ENCODE measurements around the gene CCDC30.
"Not testable (repeated sequence)": the region's sequence is repeated elsewhere in the genome, so short reads cannot be mapped to it uniquely, and the experiment has no call there.

The CCDC30 gene

DNA sequence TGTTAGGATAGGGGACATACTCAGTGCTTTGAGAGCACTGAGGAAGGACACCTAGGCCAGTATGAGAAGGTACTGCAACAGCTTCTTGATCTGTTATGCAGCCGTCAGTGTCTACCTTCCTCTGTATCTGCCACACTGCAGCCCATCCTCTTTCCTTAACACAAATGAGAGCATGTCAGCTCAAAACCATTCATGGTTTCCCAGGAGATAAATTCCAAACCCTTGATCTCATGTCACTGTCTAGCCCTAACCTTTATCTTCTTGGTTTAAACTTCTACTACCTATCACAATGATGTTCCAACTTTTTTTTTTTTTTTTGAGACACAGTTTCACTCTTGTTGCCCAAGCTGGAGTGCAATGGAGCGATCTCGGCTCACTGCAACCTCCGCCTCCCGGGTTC is 8.7 kb upstream of the CCDC30 start:
- no peak for DNase-seq

DNA sequence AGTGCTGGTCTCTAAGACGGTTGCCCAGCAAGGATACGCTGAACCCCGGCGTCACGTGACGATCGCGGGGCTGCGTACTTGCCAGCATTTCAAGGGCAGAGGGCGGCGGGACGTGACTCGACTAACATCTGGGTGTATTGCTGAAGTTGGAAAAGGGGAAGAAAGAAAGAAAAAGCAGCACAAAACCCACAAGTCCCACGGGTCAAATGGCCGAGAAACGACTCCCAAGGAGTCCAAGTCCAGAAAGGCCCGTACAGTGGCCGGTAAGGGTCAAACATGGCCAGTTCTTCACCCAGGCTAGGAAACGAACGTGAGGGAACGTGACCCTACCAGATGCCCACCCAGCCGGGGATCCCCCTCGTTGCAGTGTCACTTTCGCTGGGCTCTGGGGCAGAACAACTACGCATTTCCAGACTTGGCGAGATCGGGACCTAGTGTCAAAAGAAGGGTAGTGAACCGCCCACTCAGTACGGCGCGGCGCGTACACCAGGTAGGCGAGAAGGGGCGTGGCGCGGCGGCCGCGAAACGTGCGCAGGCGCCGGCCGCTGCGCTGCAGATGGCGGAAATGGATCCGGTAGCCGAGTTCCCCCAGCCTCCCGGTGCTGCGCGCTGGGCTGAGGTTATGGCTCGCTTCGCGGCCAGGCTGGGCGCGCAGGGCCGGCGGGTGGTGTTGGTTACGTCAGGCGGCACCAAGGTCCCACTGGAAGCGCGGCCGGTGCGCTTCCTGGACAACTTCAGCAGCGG is 6.9 kb upstream of the CCDC30 start, which contains the start of the genes PPCS and ZMYND12:
PPCS (plus strand) TSS at position 534 of the 744 bp plus-strand sequence; CDS start at position 557, 23 bp downstream.
ZMYND12 (minus strand) TSS at position 13 of the 744 bp plus-strand sequence. CDS start 25 bp downstream, outside the sequence.
- DNase-seq = peak; percentile 54

DNA sequence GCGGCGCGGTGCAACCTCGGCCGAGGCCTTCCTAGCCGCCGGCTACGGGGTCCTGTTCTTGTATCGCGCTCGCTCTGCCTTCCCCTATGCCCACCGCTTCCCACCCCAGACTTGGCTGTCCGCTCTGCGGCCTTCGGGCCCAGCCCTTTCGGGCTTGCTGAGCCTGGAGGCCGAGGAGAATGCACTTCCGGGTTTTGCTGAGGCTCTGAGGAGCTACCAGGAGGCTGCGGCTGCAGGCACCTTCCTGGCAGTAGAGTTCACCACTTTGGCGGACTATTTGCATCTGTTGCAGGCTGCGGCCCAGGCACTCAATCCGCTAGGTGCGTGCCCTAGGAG is 6.4 kb upstream of the CCDC30 start:
- no peak for DNase-seq

DNA sequence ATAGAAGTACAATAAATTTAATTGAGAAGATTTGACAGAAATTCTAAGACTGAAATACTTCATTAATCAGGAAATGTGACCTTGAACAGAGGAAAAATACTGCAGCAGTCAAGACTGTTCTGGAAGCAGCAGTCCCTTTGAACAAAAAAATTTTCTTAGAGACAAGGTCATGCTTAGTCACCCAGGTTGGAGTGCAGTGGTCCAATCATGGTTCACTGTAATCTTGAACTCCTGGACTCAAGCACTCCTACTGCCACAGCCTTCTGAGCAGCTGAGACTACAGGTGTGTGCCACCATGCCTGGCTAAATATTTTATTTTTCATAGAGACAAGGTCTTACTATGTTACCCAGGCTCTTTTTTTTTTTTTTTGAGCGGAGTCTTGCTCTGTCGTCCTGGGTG is 1.9 kb upstream of the CCDC30 start:
- no peak for DNase-seq

DNA sequence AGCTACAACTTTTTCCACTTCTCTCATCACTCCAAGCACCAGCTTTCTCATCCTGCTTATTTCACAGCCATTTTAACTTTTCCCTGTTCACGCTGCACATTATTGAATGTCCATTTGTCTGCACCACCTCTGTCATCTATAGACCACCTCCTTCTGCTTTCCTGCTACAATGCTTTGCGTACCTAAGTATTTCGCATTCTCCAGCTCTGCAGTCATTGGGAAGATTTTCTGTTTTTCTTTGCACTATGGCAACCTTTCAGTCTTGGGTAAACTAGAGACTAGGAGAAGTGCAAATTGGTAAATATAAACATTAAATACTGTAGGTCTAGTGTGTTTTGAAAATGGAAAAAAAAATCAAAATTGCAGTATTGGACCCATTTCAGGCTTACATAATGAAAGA is 835 bp downstream of the CCDC30 start:
- DNase-seq = no peak

DNA sequence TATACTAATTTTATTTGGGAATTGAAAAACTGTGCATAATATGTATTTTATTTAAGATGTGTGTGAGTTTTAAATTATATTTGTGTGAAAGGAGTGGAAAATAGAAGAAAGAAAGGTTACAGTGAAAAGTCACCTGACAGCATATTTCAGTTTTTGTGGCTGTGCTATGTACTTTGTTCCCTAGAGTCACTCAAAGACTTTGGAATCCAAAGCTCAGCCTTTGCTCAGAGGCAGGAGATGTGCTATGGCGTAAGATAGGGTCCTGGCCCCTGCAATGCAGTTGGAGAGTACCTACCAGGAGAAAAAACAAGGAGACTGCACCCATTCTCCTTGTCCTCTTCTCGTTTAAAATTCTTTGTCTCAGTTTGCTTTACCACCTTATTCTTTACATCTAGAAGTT is 2.9 kb downstream of the CCDC30 start:
- DNase-seq = no peak

DNA sequence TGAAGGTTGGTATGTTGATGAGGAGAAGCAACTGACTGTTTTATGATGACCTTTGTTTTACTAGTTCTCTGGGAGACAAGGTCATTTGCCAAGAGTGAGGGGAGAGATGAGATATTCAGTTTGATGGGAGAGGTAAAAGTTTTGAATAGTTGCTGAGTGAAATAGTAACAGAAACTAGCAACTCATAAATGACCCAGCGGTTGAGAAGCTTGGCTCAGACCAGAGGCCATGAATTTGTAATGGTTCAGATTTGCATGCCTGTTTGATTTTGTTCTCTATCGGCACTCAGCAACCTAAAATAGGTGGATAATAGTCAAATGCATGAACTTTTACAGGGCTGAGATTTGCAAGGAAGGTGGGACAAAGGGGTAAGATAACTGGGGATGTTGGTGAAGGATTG is 6.6 kb downstream of the CCDC30 start:
- no peak for DNase-seq

DNA sequence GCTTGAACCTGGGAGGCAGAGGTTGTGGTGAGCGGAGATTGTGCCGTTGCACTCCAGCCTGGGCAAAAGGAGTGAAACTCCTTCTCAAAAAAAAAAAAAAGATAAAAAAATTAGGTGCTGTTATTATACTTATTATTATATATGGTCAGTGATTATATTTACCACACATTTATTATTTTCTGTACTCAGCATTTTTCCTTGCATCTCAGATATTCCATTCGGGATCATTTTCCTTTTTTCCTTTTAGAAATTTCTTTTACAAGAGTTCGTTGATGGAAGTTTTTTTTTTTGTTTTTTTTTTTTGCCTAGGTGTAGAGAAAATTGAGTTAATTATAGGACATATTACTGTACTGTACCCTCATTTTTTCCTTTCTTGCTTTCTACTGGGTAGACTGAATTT is 13.5 kb downstream of the CCDC30 start:
- DNase-seq = no peak

DNA sequence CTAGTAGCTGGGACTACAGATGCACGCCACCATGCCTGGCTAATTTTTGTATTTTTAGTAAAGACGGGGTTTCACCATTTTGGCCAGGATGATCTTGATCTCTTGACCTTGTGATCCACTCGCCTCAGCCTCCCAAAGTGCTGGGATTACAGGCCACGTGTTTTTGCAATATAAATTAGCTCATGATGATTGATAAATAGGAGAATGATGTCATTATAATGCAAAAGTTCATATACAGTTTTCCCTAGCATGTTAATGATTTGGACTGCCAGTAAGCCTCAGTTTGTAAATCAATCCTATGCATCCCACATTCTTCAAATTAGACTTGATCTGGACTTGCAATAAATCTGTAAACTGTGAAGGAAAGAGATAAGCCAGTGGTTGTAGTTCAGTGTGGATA is 14.3 kb downstream of the CCDC30 start:
- DNase-seq = not testable (repeated sequence)

DNA sequence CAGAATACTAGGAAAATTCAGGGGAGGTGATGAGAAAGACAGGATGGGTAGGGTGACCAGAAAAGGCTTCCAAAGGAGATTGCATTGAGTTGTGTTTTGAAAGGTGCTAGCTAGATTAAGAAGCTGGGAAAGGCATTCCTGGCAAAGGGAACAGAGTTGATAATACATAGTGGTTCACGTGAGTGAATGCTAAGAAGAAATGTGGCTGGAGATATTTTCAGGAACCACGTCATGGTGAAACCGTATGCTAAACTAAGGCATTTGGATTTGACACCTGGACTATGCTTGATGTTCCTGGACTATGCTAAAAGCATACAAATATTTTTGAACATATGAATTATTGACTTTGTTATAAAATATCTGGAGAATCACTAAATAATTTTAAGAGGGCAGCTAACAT is 14.7 kb downstream of the CCDC30 start:
- no peak for DNase-seq

DNA sequence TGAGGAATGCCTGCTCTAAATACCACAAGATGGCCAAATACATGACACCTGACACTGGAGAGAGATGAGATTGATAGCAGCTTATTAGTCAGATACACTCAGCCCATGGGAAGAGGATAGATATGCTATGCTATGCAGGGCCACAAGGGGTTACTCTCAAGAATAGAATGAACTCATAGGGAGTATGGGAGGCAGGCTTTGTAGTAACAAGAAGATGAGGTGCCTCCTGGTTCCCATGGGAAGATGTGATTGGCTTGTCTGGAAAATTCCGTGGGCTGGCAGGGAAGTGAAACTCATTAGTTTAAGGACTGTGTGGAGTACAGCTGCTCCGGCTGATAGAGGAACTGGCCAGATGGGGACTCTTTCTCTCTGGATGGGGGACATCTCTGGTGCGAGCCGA is 16.5 kb downstream of the CCDC30 start:
- DNase-seq = no peak

DNA sequence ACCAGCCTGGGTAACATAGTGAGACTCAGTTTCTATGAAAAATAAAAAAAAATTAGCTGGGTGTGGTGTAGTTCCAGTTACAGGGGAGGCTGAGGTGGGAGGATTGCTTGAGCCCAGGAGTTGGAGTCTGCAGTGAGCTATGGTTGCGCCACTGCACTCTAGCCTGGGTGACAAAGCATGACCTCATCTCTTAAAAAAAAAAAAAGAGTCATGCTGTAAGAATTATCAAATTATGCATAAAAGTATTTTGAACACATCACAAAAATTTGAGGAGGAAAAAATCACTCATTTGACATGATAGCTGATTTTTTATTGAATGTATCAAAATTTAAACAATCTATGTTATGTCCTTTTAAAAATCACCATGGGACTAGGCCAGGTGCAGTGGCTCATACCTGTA is 17.8 kb downstream of the CCDC30 start:
- no peak for DNase-seq

DNA sequence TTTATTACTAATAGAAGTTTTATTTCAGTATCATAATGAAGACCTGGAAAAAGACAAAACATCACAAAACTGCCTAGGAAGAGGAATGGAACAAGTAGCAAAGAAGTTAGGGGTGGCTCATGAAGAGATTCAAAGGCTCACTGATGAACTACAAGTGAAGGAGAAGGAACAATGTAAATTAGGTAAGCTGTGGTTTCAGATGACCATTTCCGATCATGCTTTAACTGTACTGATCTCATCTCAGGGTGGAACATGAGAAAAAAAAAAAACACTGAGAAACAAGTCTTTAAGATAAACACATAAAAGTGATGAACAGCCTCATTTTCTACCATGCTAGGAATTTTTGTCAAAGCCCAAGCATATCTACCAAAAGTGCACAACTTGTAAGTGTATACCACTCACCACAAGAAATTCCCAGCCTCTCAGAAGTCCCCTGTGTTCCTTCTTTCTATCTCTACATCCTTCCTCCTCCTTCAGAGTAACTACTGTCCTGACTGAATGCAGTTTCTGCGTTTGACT is 19.6 kb downstream of the CCDC30 start:
- no peak for DNase-seq

DNA sequence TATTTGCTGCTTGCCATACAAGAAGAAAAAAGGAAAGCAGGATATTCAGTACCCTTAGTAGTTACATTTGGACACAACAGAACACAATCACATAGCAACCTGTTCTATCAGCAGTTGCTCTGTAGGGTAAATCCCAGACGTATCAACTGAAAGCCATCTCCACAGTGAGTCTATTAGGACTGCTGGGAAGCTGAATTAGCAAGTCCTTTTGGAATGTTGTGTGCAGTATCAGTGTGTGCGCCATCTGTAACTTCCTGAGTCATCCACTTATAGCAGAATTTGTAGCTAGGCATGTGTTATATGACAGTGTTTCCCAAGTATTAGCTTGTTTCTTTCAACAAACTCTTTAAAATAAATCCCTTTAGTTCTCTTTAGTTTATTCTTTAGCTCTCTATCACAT is 21.3 kb downstream of the CCDC30 start:
- DNase-seq = no peak

DNA sequence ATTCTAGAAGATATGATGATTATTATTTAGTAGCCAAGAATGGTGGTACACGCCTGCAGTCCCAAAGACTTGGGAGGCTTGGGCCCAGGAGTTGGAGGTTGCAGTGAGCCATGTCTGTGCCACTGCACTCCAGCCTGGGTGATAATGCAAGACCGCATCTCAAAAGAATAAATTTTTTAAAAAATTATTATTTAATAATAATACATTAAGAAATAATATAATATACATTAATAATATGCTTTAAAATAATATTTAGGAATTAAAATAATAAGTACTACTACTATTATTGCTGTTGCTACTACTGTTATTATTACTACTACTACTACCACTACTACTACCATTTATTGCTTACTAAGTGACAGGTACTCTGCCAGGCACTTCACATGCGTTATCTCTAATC is 27.2 kb downstream of the CCDC30 start:
- DNase-seq = no peak

DNA sequence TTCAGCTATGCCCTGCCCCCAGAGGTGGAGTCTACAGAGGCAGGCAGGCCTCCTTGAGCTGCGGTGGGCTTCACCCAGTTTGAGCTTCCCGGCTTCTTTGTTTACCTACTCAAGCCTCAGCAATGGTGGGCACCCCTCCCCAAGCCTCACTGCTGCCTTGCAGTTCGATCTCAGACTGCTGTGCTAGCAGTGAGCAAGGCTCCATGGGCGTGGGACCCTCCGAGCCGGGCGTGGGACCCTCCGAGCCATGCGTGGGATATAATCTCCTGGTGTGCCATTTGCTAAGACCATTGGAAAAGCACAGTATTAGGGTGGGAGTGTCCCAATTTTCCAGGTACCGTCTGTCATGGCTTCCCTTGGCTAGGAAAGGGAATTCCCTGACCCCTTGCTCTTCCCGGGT is 38.9 kb downstream of the CCDC30 start:
- DNase-seq = not testable (repeated sequence)

DNA sequence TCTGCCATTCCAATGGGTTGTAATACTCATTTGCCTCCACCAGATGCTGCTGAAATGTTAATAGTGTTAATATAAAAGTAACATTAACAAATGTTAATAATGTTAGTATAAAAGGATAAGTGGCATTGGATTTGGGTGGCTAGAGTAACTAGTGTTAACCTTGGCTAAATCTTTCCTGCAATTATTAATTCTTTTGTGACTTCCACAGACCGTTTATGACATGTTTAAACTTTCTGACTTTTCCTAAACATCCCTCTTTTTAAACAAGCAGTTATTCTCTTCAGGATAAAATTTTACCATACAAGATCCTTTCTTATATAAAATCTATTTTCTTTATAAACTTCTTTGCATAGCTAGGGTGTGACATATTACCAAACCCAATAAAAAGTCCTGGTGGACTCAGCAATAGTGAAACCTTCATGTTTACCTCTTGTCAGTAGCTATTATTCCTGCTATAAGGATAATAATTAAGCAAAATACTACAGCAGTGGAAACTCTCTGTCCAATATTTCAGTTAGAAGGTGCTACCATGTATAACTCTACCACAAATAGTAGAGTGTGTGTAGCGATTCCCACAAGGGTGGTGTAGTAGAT is 41.5 kb downstream of the CCDC30 start:
- no peak for DNase-seq

DNA sequence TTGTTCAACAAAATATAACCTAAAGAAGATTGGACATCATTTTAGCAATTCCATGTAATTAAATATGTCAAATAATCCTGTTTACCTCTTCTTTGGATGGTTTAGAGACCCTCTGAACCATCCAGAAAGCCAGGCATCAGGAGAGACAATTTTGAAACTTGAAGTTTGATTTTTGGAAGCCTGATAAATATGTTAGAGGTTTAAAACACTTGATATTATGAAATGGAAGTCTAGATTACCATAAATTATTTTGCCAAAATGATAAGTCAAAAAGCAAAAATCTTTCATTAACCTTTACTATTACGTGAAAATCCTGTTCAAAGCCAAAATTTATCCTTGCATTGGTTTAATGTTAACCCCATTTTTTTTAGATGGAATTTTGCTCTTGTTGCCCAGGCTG is 43.5 kb downstream of the CCDC30 start:
- no peak for DNase-seq

DNA sequence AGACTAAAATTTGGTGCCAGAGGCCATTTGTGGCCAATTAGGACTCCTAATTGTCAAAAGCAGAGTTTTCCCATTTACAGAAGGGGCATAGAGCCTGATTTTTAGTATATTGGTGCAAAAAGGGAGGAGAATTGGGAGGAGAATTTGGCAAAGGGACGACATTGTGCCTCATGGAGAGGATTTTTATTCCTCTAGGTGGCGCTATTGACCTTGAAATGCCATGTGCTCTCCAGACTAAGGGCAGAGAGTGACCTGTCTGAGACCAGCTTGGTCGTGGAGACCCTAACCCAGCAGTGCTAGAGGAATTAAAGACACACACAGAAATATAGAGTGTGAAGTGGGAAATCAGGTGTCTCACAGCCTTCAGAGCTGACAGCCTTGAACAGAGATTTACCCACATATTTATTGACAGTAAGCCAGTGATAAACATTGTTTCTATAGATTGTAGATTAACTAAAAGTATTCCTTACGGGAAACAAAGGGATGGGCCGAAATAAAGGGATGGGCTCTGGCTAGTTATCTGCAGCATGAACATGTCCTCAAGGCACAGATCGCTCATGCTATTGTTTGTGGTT is 48.6 kb downstream of the CCDC30 start:
- not testable (repeated sequence) for DNase-seq

DNA sequence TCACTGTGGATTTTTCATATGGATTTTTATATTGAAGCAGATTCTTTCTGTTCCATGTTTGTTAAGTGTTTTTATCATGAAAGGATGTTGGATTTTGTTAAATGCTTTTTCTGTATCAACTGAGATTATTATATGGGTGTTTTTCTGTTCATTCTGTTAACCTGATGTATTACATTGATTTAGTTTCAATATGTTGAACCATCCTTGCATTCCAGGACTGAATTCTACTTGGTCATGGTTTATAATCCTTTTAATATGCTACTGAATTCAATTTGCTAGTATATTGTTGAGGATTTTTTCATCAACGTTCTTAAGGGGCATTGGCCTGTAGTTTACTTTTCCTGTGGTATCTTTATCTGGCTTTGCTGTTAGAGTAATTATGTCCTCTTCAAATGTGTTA is 55.8 kb downstream of the CCDC30 start:
- no peak for DNase-seq

DNA sequence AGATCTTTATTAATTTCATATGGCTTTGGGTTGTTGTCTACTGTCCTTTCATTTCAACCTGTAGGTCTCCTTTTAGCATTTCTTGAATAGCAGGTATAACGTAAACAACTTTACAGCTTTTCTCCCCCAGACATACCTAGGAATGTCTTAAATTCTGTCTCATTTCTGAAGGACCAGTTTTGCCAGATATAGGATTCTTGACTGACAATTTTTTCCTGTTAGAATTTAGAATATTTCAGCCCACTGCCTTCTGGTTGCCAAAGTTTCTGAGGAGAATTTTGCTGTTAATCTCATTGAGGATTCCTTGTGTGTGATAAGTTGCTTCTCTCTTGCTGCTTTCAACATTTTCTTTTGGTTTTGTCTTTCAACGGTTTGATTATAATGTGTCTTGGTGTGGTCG is 60.1 kb downstream of the CCDC30 start:
- no peak for DNase-seq

DNA sequence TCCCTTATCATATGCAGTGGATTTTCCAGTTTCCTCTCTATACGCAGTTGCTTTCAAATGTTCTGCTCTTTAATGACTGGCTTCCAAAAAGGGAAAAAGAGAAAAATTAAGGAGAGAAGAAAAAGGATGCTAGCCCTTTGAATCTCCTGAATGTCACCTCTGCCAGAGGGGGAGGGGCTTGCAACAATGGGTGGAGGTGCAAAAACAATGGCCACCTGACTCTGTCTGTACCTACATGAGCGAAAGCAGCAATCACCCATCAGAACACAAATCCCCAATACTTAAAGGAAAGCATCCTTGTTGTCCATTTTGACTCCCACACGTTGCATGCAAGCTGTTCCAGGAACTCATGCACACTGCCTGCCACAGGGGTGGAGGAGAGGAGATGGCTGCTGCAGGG is 61.2 kb downstream of the CCDC30 start:
- no peak for DNase-seq

DNA sequence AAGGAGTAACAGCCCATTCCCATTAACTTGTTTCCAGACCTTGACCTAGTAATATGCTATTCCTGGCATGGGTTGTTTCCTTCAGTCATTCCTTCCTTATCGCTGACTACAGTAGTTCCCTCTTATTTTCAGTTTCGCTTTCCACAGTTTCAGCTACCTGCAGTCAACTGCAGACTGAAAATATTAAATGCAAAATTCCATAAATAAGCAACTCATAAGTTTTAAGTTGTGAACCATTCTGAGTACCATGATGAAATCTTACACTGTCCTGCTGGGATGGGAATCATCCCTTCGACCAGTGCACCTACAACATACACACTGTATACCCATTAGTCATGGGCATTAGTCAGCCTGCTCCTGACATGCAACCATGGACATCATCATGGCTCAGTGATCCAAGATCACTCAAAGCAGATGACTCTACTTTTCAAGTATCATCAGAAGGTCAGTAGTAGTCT is 66.7 kb downstream of the CCDC30 start:
- no peak for DNase-seq

DNA sequence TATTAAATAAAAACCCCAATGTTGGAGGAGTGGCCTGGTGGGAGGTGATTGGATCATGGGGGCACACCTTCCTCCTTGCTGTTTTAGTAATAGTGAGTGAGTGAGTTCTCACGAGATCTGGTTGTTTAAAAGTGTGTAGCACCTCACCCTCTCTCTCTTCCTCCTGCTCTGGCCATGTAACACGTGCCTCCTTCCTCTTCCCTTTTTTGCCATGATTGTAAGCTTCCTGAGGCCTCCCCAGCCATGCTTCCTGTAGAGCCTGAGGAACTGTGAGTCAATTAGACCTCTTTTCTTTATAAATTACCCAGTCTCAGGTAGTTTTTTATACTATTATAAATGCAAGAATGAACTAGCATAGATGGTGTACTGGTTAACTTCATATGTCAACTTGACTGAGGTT is 68.0 kb downstream of the CCDC30 start:
- no peak for DNase-seq

Data from 8988T (cell line).